GM23338 (cell line): Measurements from ENCODE around the gene AHNAK2.

Experiments used
- CREB1 ChIP-seq: fragments of 250-450 bp; sonication (Bioruptor Pico); IDR thresholded peaks from 2 replicates; pipeline ENCODE4 v1.5.0; 2020; ENCODE audit warnings: low read depth, mild to moderate bottlenecking, moderate library complexity
- CTCF ChIP-seq, 2 experiments: fragments of 200-600 bp in 1 of 2; sonication (generic) in 1 of 2; conservative IDR thresholded peaks; 2 replicates each; pipeline versions ENCODE4 v1.5.1 to v1.6.1; 2016 to 2017; ENCODE audit warnings: antibody characterized with exemption in 2 of 2, low read depth in 2 of 2, mild to moderate bottlenecking in 2 of 2, moderate library complexity in 1 of 2
- EZH2 ChIP-seq: fragments of 200-600 bp; sonication (generic); IDR thresholded peaks from one replicate; pipeline ENCODE4 v1.8.0; 2017; ENCODE audit warnings: antibody characterized with exemption, mild to moderate bottlenecking, low read depth; ENCODE audit not compliant: unreplicated experiment
- POLR2AphosphoS5 ChIP-seq: IDR thresholded peaks from 2 replicates; pipeline ENCODE4 v1.6.1; 2016; ENCODE audit warnings: antibody characterized with exemption, low read depth
- REST ChIP-seq: IDR thresholded peaks from one replicate; pipeline ENCODE4 v1.6.1; 2018; ENCODE audit warnings: antibody characterized with exemption; ENCODE audit not compliant: unreplicated experiment

- TF ChIP-seq POLR2AphosphoS5 (no peak), CTCF (conservative IDR thresholded peaks at IDR 0.05; ENCODE audit: low read depth in 2 of 2) (no peak), REST (no peak), EZH2 (no peak), CREB1 (CRISPR knock-in tag) (no peak)
Observed at GRCh38 chr14:104993808-104994591, 15.8 kb upstream of the AHNAK2 start.
